ENCODE results near the gene SNX4.

GRCh38 chr3:125460233-125460632 lies 59.8 kb downstream of the SNX4 start:
- TF ChIP-seq ZNF565 (CRISPR knock-in tag; conservative IDR thresholded peaks at IDR 0.05; ENCODE audit: low read depth) = no peak
- TF ChIP-seq, protein P1, sequence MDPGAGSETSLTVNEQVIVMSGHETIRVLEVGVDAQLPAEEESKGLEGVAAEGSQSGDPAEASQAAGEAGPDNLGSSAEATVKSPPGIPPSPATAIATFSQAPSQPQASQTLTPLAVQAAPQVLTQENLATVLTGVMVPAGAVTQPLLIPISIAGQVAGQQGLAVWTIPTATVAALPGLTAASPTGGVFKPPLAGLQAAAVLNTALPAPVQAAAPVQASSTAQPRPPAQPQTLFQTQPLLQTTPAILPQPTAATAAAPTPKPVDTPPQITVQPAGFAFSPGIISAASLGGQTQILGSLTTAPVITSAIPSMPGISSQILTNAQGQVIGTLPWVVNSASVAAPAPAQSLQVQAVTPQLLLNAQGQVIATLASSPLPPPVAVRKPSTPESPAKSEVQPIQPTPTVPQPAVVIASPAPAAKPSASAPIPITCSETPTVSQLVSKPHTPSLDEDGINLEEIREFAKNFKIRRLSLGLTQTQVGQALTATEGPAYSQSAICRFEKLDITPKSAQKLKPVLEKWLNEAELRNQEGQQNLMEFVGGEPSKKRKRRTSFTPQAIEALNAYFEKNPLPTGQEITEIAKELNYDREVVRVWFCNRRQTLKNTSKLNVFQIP (CRISPR knock-in tag; IDR thresholded peaks at IDR 0.05; ENCODE audit: borderline replicate concordance, low read depth) = no peak
- no peak for TF ChIP-seq ZNF70 (CRISPR knock-in tag; IDR thresholded peaks at IDR 0.05)
- no peak for TF ChIP-seq GLIS3 (CRISPR knock-in tag; IDR thresholded peaks at IDR 0.05)
- no peak for TF ChIP-seq CSDC2 (CRISPR knock-in tag; IDR thresholded peaks at IDR 0.05)
- TF ChIP-seq ZC3H10 (CRISPR knock-in tag; IDR thresholded peaks at IDR 0.05) = no peak
- TF ChIP-seq RARB (CRISPR knock-in tag; IDR thresholded peaks at IDR 0.05) = no peak
- TF ChIP-seq, protein P2, sequence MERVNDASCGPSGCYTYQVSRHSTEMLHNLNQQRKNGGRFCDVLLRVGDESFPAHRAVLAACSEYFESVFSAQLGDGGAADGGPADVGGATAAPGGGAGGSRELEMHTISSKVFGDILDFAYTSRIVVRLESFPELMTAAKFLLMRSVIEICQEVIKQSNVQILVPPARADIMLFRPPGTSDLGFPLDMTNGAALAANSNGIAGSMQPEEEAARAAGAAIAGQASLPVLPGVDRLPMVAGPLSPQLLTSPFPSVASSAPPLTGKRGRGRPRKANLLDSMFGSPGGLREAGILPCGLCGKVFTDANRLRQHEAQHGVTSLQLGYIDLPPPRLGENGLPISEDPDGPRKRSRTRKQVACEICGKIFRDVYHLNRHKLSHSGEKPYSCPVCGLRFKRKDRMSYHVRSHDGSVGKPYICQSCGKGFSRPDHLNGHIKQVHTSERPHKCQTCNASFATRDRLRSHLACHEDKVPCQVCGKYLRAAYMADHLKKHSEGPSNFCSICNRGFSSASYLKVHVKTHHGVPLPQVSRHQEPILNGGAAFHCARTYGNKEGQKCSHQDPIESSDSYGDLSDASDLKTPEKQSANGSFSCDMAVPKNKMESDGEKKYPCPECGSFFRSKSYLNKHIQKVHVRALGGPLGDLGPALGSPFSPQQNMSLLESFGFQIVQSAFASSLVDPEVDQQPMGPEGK (CRISPR knock-in tag; IDR thresholded peaks at IDR 0.05; ENCODE audit: borderline replicate concordance) = no peak
- no peak for TF ChIP-seq ZFP30 (CRISPR knock-in tag; IDR thresholded peaks at IDR 0.05)
- no peak for TF ChIP-seq PPARA (CRISPR knock-in tag; IDR thresholded peaks at IDR 0.05; ENCODE audit: borderline replicate concordance)
- TF ChIP-seq ZNF8 (CRISPR knock-in tag; IDR thresholded peaks at IDR 0.05) = no peak
- no peak for TF ChIP-seq TOX (CRISPR knock-in tag; IDR thresholded peaks at IDR 0.05; ENCODE audit: borderline replicate concordance)
